ENCODE results near the gene C1orf174.
A peak's percentile ranks its signal among the peaks of the same experiment; 100 is the strongest.

The C1orf174 gene

DNA sequence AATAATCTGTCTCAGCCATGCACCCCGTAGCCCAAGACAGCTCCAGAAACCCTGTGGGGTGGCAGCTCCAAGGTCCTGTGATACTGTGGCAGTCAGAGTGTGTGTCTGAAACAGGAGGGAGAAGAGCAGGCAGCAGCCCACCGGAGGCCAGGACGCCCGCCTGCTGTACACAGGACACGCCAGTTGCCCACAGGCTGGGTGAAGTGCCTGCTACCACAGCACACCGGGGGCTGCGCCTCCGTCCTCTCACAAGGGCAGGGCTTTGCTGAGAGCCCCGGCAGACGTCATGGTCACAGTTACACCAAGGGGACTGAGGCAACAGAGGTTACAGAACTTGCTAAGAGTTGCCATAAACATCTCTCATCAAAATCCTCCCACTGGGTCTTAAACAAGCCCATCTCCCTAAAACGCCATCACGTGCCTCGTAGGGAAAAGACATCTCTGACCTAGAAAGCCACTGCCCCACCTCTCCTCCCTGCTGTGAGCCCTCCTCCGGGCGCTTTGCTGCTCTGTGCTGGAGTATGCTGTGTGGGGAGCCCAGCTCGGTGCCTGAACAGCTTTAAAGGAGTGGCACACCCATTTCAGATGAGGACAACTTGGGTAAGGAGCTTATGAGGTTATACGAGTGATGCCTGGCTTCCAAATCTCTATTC is 5.3 kb downstream of the C1orf174 start:
- TF ChIP-seq CTCF (IDR thresholded peaks at IDR 0.05; ENCODE audit: insufficient read depth, low read length, poor library complexity, severe bottlenecking) = no peak
- TF ChIP-seq EZH2phosphoT487 (conservative IDR thresholded peaks at IDR 0.05; ENCODE audit: low read length) = no peak
- Histone ChIP-seq H3F3A (ENCODE audit: insufficient read depth) (0 out of 2 replicates have a peak, but pooled peaks cover 9% of the 10 kb centered on the region), H3K4me3 (ENCODE audit: insufficient read depth, low read length, poor library complexity, severe bottlenecking) (no peak overlapping the region), H3K4me2 (ENCODE audit: low read depth, low read length, poor library complexity, severe bottlenecking) (no peak overlapping the region), H3K9ac (ENCODE audit: low read length) (no peak overlapping the region), H3K79me2 (ENCODE audit: insufficient read depth, low read length) (peaks cover 50% of the 10 kb centered on the region), H3K27ac (ENCODE audit: low read depth, low read length) (no peak overlapping the region), H3K9me2 (replicated peaks; ENCODE audit: insufficient read depth, low read length) (no peaks in the 10 kb centered on the region), H3K36me3 (ENCODE audit: low read length) (no peaks in the 10 kb centered on the region), H3K9me3 (ENCODE audit: insufficient read depth, low read length) (no peaks in the 10 kb centered on the region), H2AFZ (ENCODE audit: low read depth, low read length, severe bottlenecking) (no peak overlapping the region), H4K20me1 (ENCODE audit: low read depth, low read length) (no peaks in the 10 kb centered on the region), H3K27me3 (ENCODE audit: low read length) (no peaks in the 10 kb centered on the region)

DNA sequence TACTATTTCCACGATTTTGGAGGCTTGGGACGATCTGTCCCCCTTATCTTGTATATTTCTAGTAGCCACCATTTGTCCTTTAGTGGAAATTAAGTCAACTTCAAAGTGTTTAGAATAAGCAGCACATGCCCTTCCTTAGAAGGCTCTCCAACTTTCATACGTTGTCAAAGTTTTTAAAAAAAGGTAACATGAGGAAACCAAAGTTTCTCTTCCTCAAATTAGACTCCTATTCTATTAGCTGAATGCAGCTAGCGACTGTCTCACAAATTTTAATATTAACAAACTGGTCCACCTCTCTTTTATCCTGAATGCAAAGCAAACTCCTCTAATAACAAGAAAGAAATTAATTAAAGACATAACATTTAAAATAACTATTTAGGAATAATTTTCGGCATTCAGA is 6.9 kb downstream of the C1orf174 start:
- no peak overlapping the region; the same call in 1 of the 2 replicates for H3K9ac ChIP-seq (ENCODE audit: low read length)
- H3K9me2 ChIP-seq (replicated peaks; ENCODE audit: insufficient read depth, low read length) = no peaks in the 10 kb centered on the region
- H4K20me1 ChIP-seq (ENCODE audit: low read depth, low read length) = no peaks in the 10 kb centered on the region
- no peak overlapping the region for H3K4me3 ChIP-seq (ENCODE audit: insufficient read depth, low read length, poor library complexity, severe bottlenecking)
- no peaks in the 10 kb centered on the region for H3K27me3 ChIP-seq (ENCODE audit: low read length)
- H3K4me2 ChIP-seq (ENCODE audit: low read depth, low read length, poor library complexity, severe bottlenecking) = peak overlapping the region; percentile 25
- no peaks in the 10 kb centered on the region for H3K9me3 ChIP-seq (ENCODE audit: insufficient read depth, low read length)
- H3K27ac ChIP-seq (ENCODE audit: low read depth, low read length) = peak overlapping the region; percentile 48; the same call in 1 of the 2 replicates
- H3F3A ChIP-seq (ENCODE audit: insufficient read depth) = no peaks in the 10 kb centered on the region
- no peak overlapping the region for H2AFZ ChIP-seq (ENCODE audit: low read depth, low read length, severe bottlenecking)
- H3K79me2 ChIP-seq (ENCODE audit: insufficient read depth, low read length) = peaks cover 35% of the 10 kb centered on the region
- no peak for TF ChIP-seq EZH2phosphoT487 (conservative IDR thresholded peaks at IDR 0.05; ENCODE audit: low read length)
- no peak for TF ChIP-seq CTCF (IDR thresholded peaks at IDR 0.05; ENCODE audit: insufficient read depth, low read length, poor library complexity, severe bottlenecking)
- H3K36me3 ChIP-seq (ENCODE audit: low read length) = no peaks in the 10 kb centered on the region

DNA sequence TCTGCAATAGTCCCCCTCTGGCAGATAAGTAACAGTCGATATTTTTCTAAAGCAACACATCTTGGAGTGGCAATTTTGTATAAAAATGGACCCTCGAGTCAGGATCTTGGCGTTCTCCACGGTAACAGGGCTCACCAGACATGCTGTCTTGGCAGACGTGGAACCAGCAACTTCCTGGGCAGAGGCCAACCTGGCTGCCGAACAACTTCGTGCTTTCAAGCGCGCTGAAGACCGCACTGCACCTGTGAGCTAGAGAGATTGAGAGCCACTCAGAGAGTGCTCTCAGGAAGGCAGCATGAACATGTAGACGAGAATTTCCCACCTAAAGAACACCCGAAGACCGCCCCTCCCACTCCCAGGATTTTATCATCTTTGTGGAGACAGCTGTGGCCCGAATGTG is 7.3 kb downstream of the C1orf174 start:
- TF ChIP-seq EZH2phosphoT487 (conservative IDR thresholded peaks at IDR 0.05; ENCODE audit: low read length) (no peak), CTCF (IDR thresholded peaks at IDR 0.05; ENCODE audit: insufficient read depth, low read length, poor library complexity, severe bottlenecking) (no peak)
- no peaks in the 10 kb centered on the region for H3K36me3 ChIP-seq (ENCODE audit: low read length)
- H2AFZ ChIP-seq (ENCODE audit: low read depth, low read length, severe bottlenecking) = no peak overlapping the region
- no peaks in the 10 kb centered on the region for H3K9me3 ChIP-seq (ENCODE audit: insufficient read depth, low read length)
- H3K4me2 ChIP-seq (ENCODE audit: low read depth, low read length, poor library complexity, severe bottlenecking) = peak overlapping the region; percentile 25
- no peak overlapping the region for H3K4me3 ChIP-seq (ENCODE audit: insufficient read depth, low read length, poor library complexity, severe bottlenecking)
- no peaks in the 10 kb centered on the region for H4K20me1 ChIP-seq (ENCODE audit: low read depth, low read length)
- no peaks in the 10 kb centered on the region for H3K27me3 ChIP-seq (ENCODE audit: low read length)
- H3K79me2 ChIP-seq (ENCODE audit: insufficient read depth, low read length) = peaks cover 30% of the 10 kb centered on the region
- no peak overlapping the region; the same call in 1 of the 2 replicates for H3K9ac ChIP-seq (ENCODE audit: low read length)
- no peaks in the 10 kb centered on the region for H3K9me2 ChIP-seq (replicated peaks; ENCODE audit: insufficient read depth, low read length)
- no peaks in the 10 kb centered on the region for H3F3A ChIP-seq (ENCODE audit: insufficient read depth)
- peak overlapping the region; percentile 48; the same call in 1 of the 2 replicates for H3K27ac ChIP-seq (ENCODE audit: low read depth, low read length)
